IPS-11a (cell line): Measurements from ENCODE around the gene LYPD3.

ENCODE experiments used
- H3K4me3 ChIP-seq: one replicate; pipeline ENCODE4 v1.5.1; 2013; ENCODE audit warnings: low read depth, low read length, control low read depth

Gene LYPD3

GRCh38 chr19:43486412-43486811 lies 21.0 kb upstream of the LYPD3 start:
- H3K4me3 ChIP-seq = no peak overlapping the region

GRCh38 chr19:43485951-43486350 lies 20.5 kb upstream of the LYPD3 start:
- no peak overlapping the region for H3K4me3 ChIP-seq

- H3K4me3 ChIP-seq = no peak overlapping the region
Measured at GRCh38 chr19:43483281-43483680, 17.9 kb upstream of the LYPD3 start.

GRCh38 chr19:43482193-43482592 lies 16.8 kb upstream of the LYPD3 start:
- H3K4me3 ChIP-seq = no peak overlapping the region

GRCh38 chr19:43481701-43482100 lies 16.3 kb upstream of the LYPD3 start:
- no peak overlapping the region for H3K4me3 ChIP-seq

GRCh38 chr19:43480574-43480973 lies 15.2 kb upstream of the LYPD3 start:
- H3K4me3 ChIP-seq = no peak overlapping the region

GRCh38 chr19:43479961-43480561 lies 14.7 kb upstream of the LYPD3 start:
- H3K4me3 ChIP-seq = no peak overlapping the region

- H3K4me3 ChIP-seq = no peak overlapping the region
Measured at GRCh38 chr19:43479226-43479625, 13.8 kb upstream of the LYPD3 start.

- H3K4me3 ChIP-seq = no peak overlapping the region
Measured at GRCh38 chr19:43478323-43478722, 12.9 kb upstream of the LYPD3 start.

- H3K4me3 ChIP-seq = no peak overlapping the region
Measured at GRCh38 chr19:43476606-43477005, 11.2 kb upstream of the LYPD3 start.

- peak overlapping the region; percentile 25 for H3K4me3 ChIP-seq
Measured at GRCh38 chr19:43474986-43475705, 9.7 kb upstream of the LYPD3 start.

GRCh38 chr19:43474487-43474886 lies 9.1 kb upstream of the LYPD3 start:
- H3K4me3 ChIP-seq = no peak overlapping the region

- H3K4me3 ChIP-seq = no peak overlapping the region
Measured at GRCh38 chr19:43471091-43471490, 5.7 kb upstream of the LYPD3 start.

- H3K4me3 ChIP-seq = no peak overlapping the region
Measured at GRCh38 chr19:43470288-43470687, 4.9 kb upstream of the LYPD3 start.

- H3K4me3 ChIP-seq = no peak overlapping the region
Measured at GRCh38 chr19:43469160-43469480, 3.7 kb upstream of the LYPD3 start.

- no peak overlapping the region for H3K4me3 ChIP-seq
Measured at GRCh38 chr19:43468354-43469159, 3.1 kb upstream of the LYPD3 start.

GRCh38 chr19:43467730-43468129 lies 2.3 kb upstream of the LYPD3 start:
- no peak overlapping the region for H3K4me3 ChIP-seq

- H3K4me3 ChIP-seq = no peak overlapping the region
Measured at GRCh38 chr19:43467276-43467675, 1.9 kb upstream of the LYPD3 start.

- no peak overlapping the region for H3K4me3 ChIP-seq
Measured at GRCh38 chr19:43466793-43467192, 1.4 kb upstream of the LYPD3 start.

GRCh38 chr19:43464134-43464775 lies 1.2 kb downstream of the LYPD3 start:
- peak overlapping the region; percentile 67 for H3K4me3 ChIP-seq

GRCh38 chr19:43463381-43464133 lies 1.9 kb downstream of the LYPD3 start:
- H3K4me3 ChIP-seq = peak overlapping the region; percentile 67
